Measurements from ENCODE around the gene WIPF2. TPM values are rescaled to one million over a fixed set of nuclear protein-coding genes. Genes with fewer than 3 reads are reported as not detected.

WIPF2 gene
- total and polyA plus RNA-seq, 2 donors (not counting 1 experiment from before 2014, with no cell fraction given): 7.7 to 48.4 TPM

GRCh38 chr17:40190197-40191021 lies 28.7 kb upstream of the WIPF2 start:
- TF ChIP-seq, protein P1, sequence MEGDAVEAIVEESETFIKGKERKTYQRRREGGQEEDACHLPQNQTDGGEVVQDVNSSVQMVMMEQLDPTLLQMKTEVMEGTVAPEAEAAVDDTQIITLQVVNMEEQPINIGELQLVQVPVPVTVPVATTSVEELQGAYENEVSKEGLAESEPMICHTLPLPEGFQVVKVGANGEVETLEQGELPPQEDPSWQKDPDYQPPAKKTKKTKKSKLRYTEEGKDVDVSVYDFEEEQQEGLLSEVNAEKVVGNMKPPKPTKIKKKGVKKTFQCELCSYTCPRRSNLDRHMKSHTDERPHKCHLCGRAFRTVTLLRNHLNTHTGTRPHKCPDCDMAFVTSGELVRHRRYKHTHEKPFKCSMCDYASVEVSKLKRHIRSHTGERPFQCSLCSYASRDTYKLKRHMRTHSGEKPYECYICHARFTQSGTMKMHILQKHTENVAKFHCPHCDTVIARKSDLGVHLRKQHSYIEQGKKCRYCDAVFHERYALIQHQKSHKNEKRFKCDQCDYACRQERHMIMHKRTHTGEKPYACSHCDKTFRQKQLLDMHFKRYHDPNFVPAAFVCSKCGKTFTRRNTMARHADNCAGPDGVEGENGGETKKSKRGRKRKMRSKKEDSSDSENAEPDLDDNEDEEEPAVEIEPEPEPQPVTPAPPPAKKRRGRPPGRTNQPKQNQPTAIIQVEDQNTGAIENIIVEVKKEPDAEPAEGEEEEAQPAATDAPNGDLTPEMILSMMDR (IDR thresholded peaks at IDR 0.05): peak; percentile 68
- TF ChIP-seq EZH2 (IDR thresholded peaks at IDR 0.05; ENCODE audit: borderline replicate concordance, insufficient read depth, low read depth, low read length, poor library complexity, severe bottlenecking): no peak
- Histone ChIP-seq H4K20me1 (ENCODE audit: control insufficient read depth, insufficient read depth, low read length, poor library complexity, severe bottlenecking) (no peaks in the 10 kb centered on the region), H3K79me2 (ENCODE audit: control insufficient read depth, insufficient read depth, low read length) (no peaks in the 10 kb centered on the region), H3K36me3 (replicated peaks in 1 of 2; ENCODE audit: control extremely low read depth in 1 of 2, control insufficient read depth in 1 of 2, extremely low read depth in 1 of 2, insufficient read depth in 2 of 2, low read length in 1 of 2) (no peaks in the 10 kb centered on the region), H3K4me1 (ENCODE audit: control insufficient read depth in 2 of 2, insufficient read depth in 2 of 2, low read length in 2 of 2) (peaks cover 11 to 17% of the 10 kb centered on the region in 2 donors), H3K4me2 (replicated peaks; ENCODE audit: low read depth, low read length, poor library complexity, severe bottlenecking) (peak overlapping the region; percentile 99), H3K9ac (ENCODE audit: low read length) (peak overlapping the region; percentile 74), H3K27ac (ENCODE audit: low read length in 2 of 2) (no peak overlapping the region), H3K4me3 (ENCODE audit: control extremely low read depth in 1 of 5, extremely low read depth in 1 of 5, insufficient read depth in 1 of 5, low read depth in 2 of 5, low read length in 4 of 5) (peak overlapping the region in 3 of 5 experiments; percentile 60 to 76 (median 68)), H3K27me3 (replicated peaks in 1 of 4; ENCODE audit: control extremely low read depth in 1 of 4, control insufficient read depth in 3 of 4, insufficient read depth in 4 of 4, low read length in 3 of 4) (no peaks in the 10 kb centered on the region), H3K9me3 (ENCODE audit: control extremely low read depth in 1 of 3, control insufficient read depth in 2 of 3, insufficient read depth in 1 of 3, low read length in 2 of 3) (no peaks in the 10 kb centered on the region), H2AFZ (ENCODE audit: insufficient read depth, low read depth, low read length, poor library complexity, severe bottlenecking) (peak overlapping the region; percentile 96)
- intact Hi-C loops (cut with micrococcal nuclease): loop anchor here (1.0 kb wide), 2 partner anchors 13 to 77 kb away; partner anchors contain the start of gene RAPGEFL1
- ChIA-PET CTCF (interaction anchor here (0.5 to 9.0 kb wide), 17 partner anchors 8 to 177 kb away, joined by 3 to 87 read pairs (median 7); partner anchors contain the start of genes CSF3, RAPGEFL1 and WIPF2), POLR2A (interaction anchor here (1.2 to 1.3 kb wide), 2 partner anchors 51 to 78 kb away, joined by 3 to 4 read pairs; no protein-coding TSS in a partner anchor)
- peak; percentile 56 for DNase-seq
- ATAC-seq (ENCODE audit: low read depth): peak; percentile 67
- Mint-ChIP-seq H3K4me3 (peak overlapping the region; percentile 84), H3K9me3 (ENCODE audit: insufficient read depth) (no peaks in the 10 kb centered on the region), H3K27ac (no peak overlapping the region), H3K4me1 (peaks cover 23% of the 10 kb centered on the region), H3K27me3 (no peaks in the 10 kb centered on the region)
- WGBS (ENCODE audit: insufficient coverage): 68% methylated on average over 9 of the region's 15 CpGs
